ENCODE measurements around the gene MAGEB17.

DNA sequence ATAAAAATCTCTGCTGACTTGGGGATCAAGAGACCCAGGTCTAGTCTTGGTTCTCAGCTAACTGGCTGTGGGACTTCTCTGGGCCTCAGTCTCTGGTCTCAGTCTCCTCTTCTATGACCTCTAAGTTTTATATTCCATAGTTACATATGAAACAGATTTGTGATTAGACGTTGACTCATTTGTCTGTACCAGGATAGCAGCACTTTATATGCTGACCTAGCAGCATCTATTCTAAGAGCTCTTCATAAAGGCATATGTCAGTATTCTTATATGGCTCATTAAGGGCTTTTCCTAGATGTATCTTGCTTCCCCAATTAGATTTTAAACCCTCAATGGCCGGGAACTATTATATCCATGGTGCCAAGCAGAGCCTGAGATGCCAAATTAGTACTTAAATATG, 31.2 kb upstream of the MAGEB17 start:
- TF ChIP-seq, protein P1, sequence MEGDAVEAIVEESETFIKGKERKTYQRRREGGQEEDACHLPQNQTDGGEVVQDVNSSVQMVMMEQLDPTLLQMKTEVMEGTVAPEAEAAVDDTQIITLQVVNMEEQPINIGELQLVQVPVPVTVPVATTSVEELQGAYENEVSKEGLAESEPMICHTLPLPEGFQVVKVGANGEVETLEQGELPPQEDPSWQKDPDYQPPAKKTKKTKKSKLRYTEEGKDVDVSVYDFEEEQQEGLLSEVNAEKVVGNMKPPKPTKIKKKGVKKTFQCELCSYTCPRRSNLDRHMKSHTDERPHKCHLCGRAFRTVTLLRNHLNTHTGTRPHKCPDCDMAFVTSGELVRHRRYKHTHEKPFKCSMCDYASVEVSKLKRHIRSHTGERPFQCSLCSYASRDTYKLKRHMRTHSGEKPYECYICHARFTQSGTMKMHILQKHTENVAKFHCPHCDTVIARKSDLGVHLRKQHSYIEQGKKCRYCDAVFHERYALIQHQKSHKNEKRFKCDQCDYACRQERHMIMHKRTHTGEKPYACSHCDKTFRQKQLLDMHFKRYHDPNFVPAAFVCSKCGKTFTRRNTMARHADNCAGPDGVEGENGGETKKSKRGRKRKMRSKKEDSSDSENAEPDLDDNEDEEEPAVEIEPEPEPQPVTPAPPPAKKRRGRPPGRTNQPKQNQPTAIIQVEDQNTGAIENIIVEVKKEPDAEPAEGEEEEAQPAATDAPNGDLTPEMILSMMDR (IDR thresholded peaks at IDR 0.05; ENCODE audit: poor library complexity, severe bottlenecking) = no peak
- TF ChIP-seq, protein P2, sequence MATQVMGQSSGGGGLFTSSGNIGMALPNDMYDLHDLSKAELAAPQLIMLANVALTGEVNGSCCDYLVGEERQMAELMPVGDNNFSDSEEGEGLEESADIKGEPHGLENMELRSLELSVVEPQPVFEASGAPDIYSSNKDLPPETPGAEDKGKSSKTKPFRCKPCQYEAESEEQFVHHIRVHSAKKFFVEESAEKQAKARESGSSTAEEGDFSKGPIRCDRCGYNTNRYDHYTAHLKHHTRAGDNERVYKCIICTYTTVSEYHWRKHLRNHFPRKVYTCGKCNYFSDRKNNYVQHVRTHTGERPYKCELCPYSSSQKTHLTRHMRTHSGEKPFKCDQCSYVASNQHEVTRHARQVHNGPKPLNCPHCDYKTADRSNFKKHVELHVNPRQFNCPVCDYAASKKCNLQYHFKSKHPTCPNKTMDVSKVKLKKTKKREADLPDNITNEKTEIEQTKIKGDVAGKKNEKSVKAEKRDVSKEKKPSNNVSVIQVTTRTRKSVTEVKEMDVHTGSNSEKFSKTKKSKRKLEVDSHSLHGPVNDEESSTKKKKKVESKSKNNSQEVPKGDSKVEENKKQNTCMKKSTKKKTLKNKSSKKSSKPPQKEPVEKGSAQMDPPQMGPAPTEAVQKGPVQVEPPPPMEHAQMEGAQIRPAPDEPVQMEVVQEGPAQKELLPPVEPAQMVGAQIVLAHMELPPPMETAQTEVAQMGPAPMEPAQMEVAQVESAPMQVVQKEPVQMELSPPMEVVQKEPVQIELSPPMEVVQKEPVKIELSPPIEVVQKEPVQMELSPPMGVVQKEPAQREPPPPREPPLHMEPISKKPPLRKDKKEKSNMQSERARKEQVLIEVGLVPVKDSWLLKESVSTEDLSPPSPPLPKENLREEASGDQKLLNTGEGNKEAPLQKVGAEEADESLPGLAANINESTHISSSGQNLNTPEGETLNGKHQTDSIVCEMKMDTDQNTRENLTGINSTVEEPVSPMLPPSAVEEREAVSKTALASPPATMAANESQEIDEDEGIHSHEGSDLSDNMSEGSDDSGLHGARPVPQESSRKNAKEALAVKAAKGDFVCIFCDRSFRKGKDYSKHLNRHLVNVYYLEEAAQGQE (IDR thresholded peaks at IDR 0.05; ENCODE audit: borderline replicate concordance) = no peak
- TF ChIP-seq SMC3 (conservative IDR thresholded peaks at IDR 0.05; ENCODE audit: poor library complexity) = no peak
